Suppressor macrophage (primary cell): Measurements from ENCODE around the gene FANCL.
A peak's percentile ranks its signal among the peaks of the same experiment; 100 is the strongest.
"Not testable (repeated sequence)": the region's sequence is repeated elsewhere in the genome, so short reads cannot be mapped to it uniquely, and the experiment has no call there.

Experiments used
- DNase-seq, 4 experiments: peaks; one replicate each; pipeline ENCODE4 v3.0.0-alpha.2; 2020 to 2022
- total RNA-seq, 17 experiments: gene quantifications; one replicate each; lab custom pipeline; 2026; ENCODE audit warnings: mixed read lengths in 6 of 17, inconsistent platforms in 3 of 17; lab: John Stamatoyannopoulos, UW

The FANCL gene
- total RNA-seq, result 4.0 to 41.2 (median 21.9) reads per million in 17 experiments

DNA sequence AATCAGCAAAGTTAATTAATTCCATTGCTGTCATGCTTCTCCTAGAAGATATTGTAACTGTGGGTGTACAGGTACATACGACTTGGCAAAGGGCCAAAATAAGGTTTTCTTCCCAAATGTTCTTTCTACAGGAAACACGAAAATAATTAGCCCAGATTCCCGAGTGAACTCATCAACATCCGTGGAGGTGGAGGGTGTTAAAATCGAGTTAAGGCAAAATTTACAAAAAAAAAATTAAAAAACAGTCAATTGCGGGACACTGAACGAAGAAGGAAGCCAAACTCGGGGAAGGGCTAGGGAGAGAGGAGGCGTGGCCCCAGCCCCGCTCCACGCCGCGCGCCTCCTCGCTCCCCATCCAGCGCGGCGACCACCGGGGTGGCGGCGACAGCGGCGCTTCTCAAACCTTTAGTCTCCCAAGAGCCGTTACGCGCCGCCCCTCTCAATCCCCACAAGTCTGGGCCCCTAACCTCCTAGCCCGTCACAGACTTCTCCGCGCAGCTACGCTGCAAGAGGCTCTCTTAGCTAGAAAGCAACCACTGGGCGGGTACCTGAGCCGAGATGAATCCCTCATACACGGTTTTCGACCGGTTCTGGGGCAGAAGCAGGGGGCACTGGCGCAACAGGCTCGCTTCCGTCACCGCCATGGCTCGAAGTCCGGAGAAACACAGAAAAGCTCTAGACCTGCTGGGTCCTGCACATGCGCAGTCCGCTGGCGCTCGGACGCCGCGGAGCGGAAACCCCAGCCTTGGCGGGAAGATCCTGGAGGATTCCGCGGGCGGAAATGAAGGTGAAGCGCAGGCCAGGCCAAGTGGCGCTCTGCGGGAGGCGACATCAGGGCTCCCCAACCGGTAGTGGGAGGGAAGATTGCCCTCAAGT, at the start of gene FANCL:
Gene FANCL, minus strand, starts transcription at position 656 of the 876 bp plus-strand sequence. Its CDS starts 12 bp downstream, at position 644.
- peak; percentile 87 to 95 (median 90) for DNase-seq

DNA sequence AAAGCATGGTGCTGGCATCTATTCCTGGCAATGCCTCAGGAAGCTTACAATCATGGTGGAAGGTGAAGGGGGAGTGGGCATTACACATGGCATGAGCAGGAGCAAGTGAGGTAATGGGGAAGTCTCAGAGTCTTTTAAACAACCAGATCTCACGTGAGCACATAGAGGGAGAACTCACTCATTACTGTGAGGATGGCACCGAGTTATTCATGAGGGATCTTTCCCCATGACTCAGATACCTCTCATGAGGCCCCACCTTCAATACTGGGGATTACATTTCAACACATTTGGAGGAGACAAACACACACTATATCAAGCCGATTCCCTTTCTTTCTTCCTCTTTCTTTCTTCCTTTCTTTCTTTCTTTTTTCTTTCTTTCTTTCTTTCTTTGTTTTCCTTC, 47.9 kb upstream of the FANCL start:
- DNase-seq, result no peak

DNA sequence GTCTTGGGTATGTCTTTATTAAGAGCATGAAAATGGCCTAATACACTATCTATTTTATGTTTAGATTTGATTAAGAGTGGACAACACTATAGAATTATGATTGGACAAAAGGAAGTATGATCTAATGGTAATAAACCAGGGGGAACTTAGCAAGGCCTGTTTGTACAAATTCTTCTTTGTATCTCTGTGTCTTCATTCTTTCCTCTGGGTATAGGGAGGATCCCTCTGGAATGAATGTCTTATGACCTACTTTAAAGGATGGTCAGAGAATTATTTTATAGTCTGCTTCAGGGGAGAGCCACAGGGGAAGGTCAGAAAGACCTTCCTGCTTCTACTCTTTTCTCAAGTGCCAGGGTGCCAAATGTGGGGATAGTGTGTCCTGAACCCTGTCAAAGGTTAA, 42.8 kb upstream of the FANCL start:
- no peak for DNase-seq

DNA sequence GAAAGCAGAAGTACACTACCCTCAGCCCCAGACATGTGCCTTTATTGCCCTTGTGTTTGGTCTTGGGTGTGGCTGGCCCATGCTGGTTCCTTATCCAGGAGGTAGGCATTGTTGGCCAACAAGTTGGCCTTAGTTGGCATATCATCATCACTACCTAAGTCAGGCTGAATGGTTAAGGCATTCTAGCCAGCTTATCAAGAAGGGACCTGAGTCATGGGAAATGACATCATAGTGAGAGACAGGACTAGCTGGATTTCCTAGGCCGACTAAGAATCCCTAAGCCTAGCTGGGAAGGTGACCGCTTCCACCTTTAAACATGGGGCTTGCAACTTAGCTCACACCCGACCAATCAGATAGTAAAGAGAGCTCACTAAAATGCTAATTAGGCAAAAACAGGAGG, 34.0 kb upstream of the FANCL start:
- not testable (repeated sequence) for DNase-seq

DNA sequence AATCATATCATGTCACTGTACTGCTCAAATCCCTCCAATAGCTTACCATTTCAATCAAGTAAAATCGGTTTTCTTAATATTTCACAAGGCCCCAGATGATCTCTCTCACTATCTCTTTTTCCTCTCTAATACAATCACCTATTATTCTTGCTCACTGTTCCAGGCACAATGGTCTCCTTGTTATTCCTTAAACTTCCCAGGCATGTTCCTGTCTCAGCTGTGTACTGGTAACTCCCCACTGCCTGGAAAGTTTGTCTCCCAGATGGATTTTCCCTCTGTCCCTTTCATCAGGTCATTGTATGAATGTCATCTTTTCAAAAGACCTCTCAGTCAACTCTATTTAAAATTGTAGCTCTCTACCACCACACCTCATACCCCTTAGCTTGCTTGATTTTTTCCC, 30.7 kb upstream of the FANCL start:
- DNase-seq, result no peak

DNA sequence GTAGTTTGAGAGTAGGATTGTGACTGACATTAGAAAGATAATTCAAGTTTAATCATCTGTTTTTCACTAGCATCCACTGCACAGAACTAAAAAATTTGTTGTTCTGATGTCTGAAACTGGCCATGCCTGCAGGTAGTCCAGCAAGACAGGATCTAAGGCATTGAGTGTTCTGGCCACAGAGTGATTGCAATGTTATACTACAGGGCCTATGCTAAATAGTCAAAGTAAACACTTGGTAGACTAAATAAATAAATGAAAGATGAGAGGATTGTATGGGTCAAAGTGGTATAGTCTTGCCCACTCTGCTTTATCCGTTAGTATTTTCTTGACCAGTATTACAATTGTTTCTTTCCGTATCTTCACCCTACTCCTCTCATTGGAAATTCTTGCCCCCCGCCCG, 27.6 kb upstream of the FANCL start:
- no peak for DNase-seq

DNA sequence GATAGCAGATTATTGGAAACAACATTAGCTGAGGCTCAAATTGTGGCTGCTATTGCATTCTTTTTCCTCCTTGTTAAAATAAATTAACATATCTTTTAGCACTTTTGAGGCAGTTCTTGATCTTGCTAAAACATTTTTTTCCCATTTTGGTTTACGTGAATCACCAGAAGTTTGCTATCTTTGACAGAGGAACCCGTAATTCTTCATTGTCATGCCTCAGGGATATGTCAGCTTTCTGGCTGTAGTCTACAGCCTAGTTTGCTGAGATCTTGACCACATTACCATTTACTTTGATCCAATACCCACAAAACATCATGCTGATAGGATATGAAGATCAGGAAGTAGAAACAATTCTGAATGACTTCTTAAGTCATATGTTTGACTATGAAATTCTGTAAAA, 25.1 kb upstream of the FANCL start:
- DNase-seq, result no peak

DNA sequence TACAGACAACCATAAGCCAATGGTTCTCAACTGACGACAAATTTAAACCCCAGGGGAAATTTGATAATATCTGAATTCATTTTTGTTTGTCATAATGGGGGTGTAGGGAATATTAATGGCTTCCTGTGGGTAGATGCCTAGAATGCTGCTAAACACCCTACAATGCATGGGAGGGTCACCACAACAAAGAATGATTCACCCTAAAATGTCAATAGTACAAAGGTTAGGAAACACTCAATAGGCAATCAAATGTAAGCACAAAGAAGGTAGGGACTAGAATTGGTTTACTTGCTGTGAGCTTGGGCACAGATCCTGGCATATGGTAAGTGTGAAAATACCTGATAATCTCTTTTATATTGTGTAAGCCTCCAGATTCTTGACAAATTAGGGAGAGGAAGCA, 20.1 kb upstream of the FANCL start:
- DNase-seq, result no peak

DNA sequence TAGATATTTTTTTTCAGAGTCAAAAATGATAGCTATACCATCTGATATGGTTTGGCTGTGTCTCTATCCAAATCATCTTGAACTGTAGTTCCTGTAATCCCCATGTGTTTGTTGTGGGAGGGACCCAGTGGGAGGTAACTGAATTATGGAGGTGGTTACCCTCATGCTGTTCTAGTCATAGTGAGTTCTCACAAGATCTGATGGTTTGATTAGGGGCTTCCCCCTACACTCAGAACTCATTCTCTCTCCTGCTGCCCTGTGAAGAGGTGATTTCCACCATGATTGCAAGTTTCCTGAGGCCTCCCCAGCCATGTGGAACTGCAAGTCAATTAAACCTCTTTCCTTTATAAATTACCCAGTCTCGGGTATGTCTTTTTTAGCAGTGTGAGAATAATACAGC, 17.3 kb upstream of the FANCL start:
- not testable (repeated sequence) for DNase-seq

DNA sequence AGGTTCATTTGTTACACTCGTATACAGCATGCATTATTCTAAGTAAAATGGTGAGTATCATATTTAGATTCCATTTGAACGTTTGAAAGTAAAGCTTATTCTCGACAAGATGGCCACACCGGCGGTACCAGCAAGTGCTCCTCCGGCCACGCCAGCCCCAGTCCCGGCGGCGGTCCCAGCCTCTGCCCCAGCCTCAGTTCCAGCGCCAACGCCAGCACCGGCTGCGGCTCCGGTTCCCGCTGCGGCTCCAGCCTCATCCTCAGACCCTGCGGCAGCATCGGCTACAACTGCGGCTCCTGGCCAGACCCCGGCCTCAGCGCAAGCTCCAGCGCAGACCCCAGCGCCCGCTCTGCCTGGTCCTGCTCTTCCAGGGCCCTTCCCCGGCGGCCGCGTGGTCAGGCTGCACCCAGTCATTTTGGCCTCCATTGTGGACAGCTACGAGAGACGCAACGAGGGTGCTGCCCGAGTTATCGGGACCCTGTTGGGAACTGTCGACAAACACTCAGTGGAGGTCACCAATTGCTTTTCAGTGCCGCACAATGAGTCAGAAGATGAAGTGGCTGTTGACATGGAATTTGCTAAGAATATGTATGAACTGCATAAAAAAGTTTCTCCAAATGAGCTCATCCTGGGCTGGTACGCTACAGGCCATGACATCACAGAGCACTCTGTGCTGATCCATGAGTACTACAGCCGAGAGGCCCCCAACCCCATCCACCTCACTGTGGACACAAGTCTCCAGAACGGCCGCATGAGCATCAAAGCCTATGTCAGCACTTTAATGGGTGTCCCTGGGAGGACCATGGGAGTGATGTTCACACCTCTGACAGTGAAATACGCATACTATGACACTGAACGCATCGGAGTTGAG, 10.4 kb upstream of the FANCL start:
- not testable (repeated sequence) for DNase-seq

DNA sequence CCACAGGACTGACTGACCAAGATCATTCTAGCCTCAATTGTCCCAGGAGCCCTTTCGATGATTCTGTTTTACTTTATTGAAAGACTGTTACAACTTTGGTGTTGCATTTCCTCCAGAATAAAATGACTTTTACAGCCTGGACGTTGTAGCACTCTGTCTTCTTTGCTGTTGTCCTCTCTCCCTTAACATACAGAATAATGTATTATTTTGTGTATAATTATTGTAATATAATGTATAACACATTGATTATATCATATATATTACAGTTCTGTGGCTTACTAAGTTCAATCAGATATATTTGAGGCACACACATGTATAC, 380 bp upstream of the FANCL start:
- no peak for DNase-seq

DNA sequence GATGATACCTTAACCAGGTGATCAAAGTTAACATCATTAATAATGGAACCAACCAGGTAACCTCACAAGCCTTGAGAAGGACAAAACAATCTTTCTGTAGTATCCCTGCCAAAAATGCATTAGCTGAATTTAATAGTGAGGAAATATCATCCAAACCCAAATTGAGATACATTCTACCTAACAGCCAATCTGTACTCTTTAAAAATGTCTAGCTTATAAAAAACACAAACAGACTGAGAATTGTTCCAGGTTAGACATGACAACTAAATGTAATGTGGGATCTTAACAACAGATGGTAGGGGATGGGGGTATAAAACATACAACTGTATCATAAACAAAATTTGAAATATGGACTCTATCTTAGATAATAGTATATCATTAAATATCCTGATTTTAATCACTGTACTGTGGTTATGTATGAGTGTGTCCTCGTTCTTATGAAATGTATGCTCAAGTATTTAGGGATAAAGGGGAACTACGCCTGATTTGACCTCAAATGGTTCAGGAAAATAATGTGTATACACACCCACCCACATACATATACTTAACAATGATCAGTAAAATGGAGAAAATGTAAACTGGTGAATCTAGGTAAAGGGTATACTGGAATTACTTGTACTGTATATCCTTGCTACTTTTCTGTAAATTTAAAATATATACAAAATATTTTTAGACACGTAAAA, 1.7 kb downstream of the FANCL start:
- DNase-seq, result peak in 2 of 4 experiments; percentile 41 to 52

DNA sequence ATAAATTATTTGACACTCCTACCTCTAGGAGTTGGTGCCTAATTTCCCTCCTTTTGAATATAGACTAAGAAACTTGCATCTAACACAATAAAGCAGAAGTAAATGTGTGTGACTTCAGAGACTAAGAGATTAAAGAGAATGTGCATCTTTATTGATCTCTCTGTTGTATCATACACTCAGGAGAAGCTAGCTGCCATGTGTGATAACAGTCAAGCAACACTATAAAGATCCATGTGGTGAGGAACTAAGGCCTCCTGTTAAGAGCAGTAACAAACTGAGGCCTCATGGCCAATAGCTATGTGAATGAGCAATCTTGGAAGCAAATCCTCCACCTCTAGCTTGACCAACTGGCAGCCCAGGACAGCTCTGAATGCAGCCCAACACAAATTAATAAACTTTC, 3.4 kb downstream of the FANCL start:
- DNase-seq, result peak in 1 of 4 experiments; percentile 4

DNA sequence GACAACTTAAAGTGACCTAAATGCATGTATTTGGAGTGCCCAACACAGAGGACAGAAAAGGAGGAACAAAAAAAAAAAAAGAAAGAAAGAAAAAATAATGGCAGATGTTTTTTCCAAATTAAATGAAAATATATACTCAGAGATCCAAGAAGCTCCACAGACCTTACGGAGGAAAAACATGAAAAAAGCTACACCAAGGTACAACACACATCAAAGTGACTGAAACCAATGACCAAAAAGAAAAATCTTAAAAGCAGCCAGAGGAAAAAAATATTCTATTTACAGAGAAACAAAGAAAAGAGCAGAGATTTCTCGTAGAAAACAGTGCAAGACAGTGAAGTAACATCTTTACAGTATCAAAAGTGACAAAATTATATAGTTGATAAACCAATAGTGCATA, 5.1 kb downstream of the FANCL start:
- no peak for DNase-seq

DNA sequence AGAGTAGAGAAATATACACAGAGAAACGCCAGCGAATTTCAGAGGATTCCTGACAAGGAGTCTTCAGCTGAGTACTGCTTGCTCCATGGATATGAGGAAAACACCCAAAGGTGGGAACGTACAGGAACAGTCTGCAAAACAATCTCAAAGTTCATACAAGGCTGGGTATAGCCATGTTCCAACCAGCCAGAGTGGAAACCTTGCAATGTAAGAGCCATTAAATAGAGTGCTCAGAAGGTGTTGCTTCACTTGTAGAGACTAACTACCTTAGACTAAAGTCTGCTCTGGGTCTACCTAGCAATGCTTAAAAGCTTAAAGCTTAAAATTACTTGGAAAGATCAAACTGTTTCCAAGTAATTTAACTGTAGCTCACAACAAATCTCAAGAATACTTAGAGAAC, 6.0 kb downstream of the FANCL start:
- no peak for DNase-seq

DNA sequence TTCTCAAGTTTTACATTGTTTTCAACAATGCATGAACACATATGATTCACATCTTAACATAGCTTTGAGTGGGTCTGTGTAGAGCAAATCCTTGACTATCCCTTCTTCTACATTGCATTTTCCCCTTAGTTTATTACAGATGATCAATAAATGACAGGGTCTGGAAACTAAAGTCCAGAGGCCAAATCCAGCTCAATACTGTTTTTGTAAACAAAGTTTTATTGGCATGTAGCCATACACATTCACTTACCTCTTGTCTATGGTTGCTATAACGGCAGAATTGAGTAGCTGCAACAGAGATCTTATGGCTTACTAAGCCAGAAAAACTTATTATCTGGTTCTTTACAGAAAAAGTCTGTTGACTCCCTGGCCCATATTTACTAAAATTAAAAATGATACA, 12.8 kb downstream of the FANCL start:
- no peak for DNase-seq

DNA sequence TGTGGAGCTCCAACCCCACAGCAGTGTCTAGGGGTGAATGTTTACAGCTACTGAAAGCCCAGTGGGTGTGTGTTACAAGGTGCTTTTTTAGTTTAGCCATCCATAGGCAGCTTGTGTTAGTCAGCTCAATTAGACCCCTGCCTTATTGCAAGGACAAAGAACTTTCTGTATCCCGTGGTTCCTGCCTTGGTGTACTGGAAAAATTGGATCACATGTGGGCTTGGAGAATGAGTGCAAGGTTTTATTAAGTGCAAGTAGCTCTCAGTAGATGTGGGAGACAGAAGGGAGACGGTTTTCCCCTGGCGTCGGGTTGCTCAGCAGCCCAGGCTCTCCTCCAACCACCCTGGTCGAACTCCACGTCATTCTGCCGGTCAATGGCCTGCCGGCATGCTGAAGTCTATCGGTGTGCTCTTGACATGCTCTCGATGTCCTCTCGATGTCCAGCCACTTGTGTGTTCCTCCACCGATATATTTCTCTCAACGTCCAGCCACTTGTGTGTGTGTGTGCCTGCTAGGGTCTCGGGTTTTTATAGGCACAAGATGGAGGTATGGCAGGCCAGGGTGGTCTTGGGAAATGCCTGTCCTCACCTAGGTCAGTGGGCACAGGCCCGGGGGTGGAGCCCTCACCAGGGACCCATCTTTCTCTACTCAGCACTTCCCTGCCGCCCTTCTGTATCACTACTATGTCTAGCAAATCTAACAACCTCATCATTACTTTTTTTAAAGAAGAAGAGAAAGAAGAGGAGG, 13.8 kb downstream of the FANCL start:
- no peak for DNase-seq

DNA sequence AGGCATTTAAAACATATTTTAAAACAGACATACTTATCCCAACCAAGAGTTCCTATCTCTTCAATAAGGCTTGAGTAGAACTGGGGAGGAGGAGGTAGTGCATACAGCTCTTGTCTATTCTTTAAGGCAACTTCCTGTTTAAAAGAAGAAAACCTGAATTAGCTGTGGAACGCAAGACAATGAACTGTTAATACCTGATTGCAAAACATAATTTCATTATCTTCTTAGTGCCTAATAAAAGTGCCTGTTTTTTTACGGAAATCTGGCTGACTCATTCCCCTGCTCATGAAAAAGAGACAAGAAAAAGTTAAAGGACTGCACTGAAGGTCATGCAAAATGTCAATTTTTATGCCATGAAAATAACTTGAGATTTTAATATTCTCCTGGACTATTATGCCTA, 19.2 kb downstream of the FANCL start:
- DNase-seq, result no peak

DNA sequence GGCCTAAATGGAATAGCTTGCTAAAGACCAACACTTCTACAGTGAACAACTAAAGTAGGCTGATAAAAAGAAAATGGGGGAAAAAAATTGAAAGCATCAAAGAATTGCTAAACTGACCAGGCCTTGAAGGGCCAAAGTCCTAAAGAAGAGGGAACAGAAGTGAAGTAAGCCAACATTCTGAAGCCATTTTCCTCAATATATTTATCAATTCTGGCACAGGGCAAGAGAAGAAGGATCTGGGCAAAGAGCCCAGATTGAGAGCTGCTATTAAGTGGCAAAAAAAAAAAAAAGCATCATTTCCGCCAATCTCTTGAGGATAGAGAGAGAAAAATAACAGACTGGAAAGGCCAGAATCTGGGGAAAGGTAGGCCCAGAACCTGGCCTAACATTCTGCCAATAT, 25.7 kb downstream of the FANCL start:
- DNase-seq, result no peak

DNA sequence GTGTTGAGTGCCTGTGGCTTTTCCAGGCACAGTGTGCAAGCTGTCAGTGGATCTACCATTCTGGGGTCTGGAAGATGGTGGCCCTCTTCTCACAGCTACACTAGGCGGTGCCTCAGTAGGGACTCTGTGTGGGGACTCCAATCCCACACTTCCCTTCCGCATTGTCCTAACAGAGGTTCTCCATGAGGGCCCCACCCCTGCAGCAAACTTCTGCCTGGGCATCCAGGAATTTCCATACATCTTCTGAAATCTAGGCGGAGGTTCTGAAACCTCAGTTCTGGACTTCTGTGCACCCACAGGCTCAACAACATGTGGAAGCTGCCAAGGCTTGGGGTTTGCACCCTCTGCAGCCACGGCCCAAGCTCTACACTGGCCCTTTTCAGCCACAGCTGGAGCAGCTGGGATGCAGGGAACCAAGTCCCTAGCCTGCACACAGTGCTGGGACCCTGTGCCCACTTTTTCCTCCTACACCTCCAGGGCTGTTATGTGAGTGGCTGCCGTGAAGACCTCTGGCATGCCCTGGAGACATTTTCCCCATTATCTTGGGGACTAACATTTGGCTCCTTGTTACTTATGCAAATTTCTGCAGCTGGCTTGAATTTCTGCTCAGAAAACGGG, 30.1 kb downstream of the FANCL start:
- not testable (repeated sequence) for DNase-seq

DNA sequence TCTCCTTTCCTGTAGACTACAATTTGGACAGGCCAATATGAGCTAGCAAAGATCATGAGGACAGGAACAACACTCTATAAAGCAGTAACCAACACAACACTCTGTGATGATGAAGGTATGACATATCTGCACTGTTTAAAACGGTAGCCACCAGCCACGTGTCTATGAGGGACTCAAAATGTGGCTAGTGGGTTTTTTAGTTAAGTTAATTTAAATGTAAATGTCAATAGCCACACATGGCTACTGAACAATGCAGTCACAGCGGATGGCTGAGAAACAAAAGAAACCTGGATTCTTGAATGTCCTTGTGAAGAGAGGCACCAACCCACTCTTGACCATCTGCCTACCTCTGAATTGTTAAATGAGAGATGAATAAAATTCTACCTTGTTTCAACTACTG, 33.9 kb downstream of the FANCL start:
- no peak for DNase-seq

DNA sequence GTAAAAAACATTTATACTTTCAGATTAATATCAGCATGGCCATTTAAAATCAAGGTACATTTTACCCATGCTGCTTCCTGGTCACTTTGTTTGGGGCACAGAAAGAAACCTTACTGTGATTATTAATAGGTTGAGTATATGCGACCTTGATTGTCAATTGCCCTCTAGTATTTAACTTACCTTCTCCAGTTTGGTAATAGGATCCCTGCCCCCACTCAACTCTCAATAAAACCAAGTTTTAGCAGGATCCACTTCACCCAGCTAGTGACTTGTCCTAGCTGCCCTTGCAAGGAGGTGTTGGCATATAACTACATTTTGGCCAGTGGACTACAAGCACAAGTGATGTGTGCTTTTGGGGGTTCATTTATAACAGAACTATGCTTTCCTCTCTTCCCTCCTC, 34.3 kb downstream of the FANCL start:
- DNase-seq, result no peak
